GM18867 (cell line): ENCODE results near the gene SNAPIN.

Experiments
- ATAC-seq: cut with Tn5 transposase; IDR thresholded peaks from one replicate; pipeline ENCODE4 v1.9.1; 2021; ENCODE audit warnings: mild to moderate bottlenecking, moderate library complexity; ENCODE audit not compliant: unreplicated experiment

SNAPIN gene

DNA sequence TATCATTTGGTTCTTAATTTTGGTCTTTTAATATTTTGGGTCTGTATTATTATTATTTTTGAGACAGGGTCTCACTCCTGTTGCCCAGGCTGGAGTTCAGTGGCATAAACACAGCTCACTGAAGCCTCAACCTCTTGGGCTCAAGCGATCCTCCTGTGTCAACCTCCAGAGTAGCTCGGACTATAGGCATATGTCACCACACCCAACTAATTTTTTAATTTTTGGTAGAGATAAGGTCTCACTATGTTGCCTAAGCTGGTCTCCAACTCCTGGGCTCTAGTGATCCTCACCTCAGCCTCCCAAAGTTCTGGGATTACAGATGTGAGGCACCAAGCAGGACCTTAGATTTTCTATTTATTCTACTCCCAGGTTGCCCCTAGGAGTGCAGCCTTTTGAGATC is 15.0 kb downstream of the SNAPIN start:
- ATAC-seq = no peak

DNA sequence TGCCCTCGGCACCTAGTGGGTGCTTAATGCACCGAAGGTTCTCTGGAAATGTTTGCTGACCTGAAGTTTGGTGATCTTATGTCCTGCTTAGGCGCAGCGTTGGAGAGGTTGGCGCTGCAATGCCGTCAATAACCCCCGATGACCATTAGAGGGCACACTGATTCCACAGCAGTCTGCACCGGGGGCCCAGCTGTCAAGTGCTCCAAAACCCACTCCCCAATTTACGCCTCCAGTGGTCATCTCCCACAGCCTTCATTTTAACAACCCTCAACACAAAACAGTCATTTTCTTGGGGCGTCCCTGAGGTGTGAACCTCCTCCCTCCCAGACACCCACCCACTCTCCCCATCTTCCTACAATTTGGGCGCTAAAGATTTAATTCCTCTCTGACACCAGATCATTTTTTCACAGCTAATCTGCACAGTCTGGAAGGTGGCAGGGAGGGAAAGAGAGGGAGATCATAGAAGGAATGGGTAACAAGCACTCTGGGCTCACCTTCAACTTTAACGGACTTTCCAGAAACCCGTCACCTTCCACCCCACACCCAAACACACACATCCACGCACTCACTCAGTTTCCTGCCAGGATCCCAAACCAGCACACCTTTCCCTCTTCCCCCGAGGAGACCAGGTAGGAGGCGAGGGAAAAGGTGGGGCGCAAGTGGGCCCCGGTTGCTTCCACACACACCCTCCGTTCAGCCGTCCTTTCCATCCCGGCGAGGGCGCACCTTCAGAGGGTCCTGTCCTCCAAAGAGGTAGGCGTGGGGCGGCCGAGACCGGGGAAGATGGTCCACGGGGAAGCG is 19.4 kb downstream of the SNAPIN start:
- ATAC-seq = no peak

- no peak for ATAC-seq
Observed at GRCh38 chr1:153678519-153679336, 20.2 kb downstream of the SNAPIN start, which contains the start of gene NPR1. Gene NPR1 (plus strand): TSS chr1:153678688. CDS start chr1:153679109, 421 bp downstream.

GRCh38 chr1:153679337-153680119 is 21.0 kb downstream of the SNAPIN start:
- no peak for ATAC-seq

DNA sequence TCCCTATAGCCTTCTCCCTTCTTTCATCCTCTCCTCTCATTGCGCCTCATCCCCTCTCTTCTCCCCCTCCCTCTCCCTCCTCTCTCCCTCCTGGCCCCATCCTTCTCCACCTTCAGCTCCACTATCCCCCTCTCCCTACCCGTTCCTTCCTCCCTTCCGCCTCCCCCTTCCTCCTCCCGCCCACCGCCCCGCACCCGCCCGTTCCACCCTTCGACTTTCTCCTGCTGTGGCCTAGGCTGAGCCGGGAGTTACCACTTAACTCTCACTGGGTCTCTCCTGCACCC is 21.6 kb downstream of the SNAPIN start:
- no peak for ATAC-seq

- no peak for ATAC-seq
Observed at GRCh38 chr1:153682730-153683129, 24.2 kb downstream of the SNAPIN start.

- ATAC-seq = no peak
Observed at GRCh38 chr1:153683854-153684253, 25.4 kb downstream of the SNAPIN start.

GRCh38 chr1:153684892-153685291 is 26.4 kb downstream of the SNAPIN start:
- no peak for ATAC-seq

DNA sequence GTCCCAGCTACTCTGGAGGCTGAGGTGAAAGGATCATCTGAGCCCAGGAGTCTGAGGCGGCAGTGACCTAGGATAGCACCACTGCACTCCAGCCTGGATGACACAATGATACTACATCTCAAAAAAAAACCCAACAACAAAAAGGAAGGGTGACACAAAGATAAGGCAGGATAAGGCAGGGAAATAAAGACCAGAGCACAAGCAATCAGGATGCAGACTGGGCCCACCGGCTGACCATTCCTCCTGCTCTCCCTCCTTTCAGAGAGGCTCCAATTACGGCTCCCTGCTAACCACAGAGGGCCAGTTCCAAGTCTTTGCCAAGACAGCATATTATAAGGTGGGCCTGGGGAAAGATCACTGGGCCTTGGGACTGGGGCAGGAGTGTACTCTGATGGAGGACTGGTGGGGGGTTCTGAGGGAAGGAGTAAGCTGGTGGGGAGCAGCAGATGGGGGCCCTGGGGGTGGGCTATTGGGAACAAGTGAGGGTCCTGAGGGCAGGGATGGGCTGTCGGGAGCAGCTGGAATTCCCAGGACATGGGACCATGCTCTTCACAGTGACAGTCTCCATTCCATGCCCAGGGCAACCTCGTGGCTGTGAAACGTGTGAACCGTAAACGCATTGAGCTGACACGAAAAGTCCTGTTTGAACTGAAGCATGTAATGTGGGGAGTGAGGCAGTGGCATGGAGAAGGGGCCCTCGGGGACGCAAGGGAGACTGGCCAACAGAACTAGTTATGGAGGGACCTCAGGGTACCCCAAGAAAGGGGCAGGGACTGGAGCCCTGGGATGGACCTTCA is 27.2 kb downstream of the SNAPIN start:
- no peak for ATAC-seq

- no peak for ATAC-seq
Observed at GRCh38 chr1:153687346-153688125, 29.0 kb downstream of the SNAPIN start.

GRCh38 chr1:153688276-153688675 is 29.8 kb downstream of the SNAPIN start:
- ATAC-seq = no peak

- ATAC-seq = no peak
Observed at GRCh38 chr1:153688736-153689328, 30.3 kb downstream of the SNAPIN start.

GRCh38 chr1:153693466-153693865 is 35.0 kb downstream of the SNAPIN start:
- ATAC-seq = no peak

DNA sequence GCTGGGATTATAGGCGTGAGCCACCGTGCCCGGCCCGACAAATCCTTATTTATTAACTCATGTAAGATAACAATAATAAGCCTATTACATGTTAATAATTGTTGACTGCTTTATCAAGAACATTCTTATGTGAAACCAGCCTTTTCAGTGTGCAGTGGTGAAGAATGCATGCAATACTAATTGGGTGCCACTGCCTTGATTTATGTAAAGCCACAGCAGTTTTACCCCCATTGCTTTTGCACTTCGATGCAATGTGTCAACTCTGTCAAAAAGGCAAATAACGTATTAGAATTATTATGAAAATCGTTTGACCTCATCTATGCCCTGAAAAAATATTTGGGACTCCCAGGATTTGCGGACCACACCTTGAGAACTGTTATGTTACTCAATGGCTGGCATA is 38.2 kb downstream of the SNAPIN start:
- no peak for ATAC-seq

DNA sequence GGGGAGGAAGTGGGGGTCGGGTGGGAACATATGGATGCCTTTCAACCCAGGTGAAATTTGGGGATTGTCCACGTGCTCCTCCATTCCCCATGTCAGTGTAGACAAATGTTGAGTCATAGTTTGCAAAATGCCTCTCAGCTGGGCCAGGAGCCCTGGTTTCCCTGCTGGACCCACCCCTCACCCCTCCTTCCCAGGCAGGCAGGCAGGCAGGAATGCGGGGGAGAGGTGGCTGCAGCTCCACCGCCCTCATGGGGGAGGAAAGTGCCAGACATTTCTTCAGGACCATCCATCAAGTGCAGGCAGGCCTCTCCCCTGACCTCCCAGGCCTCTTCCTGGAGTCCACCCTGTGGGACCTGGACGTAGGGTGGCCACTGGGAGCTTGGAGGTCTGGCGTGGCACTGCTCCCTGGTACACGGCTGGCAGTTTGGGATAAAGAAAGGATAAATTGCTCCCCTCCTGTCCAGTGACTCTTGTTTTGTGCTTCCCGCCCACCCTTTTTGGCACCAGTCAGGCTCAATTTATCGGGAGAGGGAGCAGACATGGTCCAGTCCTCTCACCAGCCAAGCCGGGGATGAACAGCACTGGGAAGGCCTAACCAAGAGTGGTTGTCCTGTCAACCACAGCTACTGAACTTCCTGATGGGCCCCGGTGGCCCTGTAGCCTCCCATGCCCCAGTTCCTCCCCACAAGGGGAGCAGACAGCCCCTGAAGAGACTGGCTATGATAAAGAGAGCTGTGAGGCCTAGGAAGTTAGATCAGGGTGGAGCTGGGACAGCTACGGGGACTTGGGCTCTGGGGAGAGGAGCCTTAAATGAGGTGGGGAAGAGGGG is 38.9 kb downstream of the SNAPIN start:
- no peak for ATAC-seq

DNA sequence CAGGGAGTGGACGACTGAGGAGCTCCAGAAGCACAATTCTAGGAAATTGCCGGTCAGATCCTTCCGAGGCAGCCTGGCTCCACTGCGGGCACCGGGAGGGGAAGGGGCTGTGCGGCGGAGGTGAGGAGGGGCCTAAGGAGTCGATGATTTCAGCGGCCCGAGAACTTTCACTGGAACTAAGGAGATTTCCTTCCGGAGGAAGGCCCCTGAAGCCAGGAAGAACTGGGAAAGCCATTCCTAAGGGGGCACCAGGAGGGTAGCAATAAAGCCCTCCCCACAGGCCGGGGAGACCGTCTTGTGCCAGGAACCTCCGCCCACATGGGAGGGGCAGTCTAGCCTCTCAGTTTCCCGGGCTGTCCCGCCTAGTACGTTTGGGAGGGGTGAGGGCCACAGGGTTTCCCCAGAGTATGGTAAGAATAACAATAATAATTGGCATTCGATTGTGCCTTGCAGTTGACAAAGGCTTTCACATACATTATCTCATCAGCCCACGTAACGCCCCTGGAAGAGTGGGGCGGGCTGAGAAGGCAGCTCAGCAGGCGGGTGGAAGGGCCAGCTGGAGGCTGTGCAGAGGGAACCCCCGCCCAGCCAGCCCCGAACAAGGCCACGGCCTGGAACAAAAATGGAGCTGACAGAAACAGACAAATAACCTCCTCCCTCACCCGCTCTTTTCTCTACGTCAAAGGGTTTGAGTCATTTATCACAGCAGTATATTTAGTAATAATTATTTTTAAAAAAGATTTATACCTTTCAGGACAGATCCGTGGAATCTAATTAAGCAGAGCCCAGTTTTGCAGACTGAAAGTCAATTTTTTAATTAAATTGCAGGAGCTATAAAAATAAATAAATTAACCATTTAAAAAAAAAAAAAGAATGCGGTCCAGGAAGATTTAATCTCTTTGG is 39.8 kb downstream of the SNAPIN start:
- no peak for ATAC-seq

GRCh38 chr1:153698923-153699714 is 40.6 kb downstream of the SNAPIN start:
- no peak for ATAC-seq
